Measurements from ENCODE around the gene CHMP3. TPM values are rescaled to one million over a fixed set of nuclear protein-coding genes. Genes with fewer than 3 reads are reported as not detected.
"Not testable (repeated sequence)": the region's sequence is repeated elsewhere in the genome, so short reads cannot be mapped to it uniquely, and the experiment has no call there.

The CHMP3 gene
- total and polyA plus RNA-seq, 2 donors from 2014 or later, result 123 to 162 TPM

GRCh38 chr2:86499326-86499725, 63.9 kb downstream of the CHMP3 start:
- no peak for TF ChIP-seq CTCF (IDR thresholded peaks at IDR 0.05; ENCODE audit: borderline replicate concordance, extremely low read depth, insufficient read depth)
- H3K4me1 ChIP-seq (ENCODE audit: control insufficient read depth in 2 of 3, insufficient read depth in 2 of 3, low read depth in 1 of 3, low read length in 3 of 3), result no peaks in the 10 kb centered on the region
- H3K27ac ChIP-seq (ENCODE audit: low read depth in 2 of 2, low read length in 2 of 2), result no peak overlapping the region
- H3K4me3 ChIP-seq (ENCODE audit: low read length in 3 of 3), result no peak overlapping the region
- DNase-seq (no peak), FAIRE-seq (no peak)
- H3K9ac ChIP-seq (ENCODE audit: low read length in 3 of 3), result no peak overlapping the region
- H3K36me3 ChIP-seq (ENCODE audit: control insufficient read depth in 2 of 3, insufficient read depth in 3 of 3, low read length in 3 of 3), result peaks cover 2 to 19% (median 9%) of the 10 kb centered on the region in 3 donors
- H3K27me3 ChIP-seq (ENCODE audit: control insufficient read depth, insufficient read depth, low read length), result no peaks in the 10 kb centered on the region
- no peaks in the 10 kb centered on the region for H3K9me3 ChIP-seq (ENCODE audit: control insufficient read depth in 2 of 3, insufficient read depth in 1 of 3, low read length in 3 of 3)
- intact Hi-C loops (cut with DNase I), result no loop called here

GRCh38 chr2:86498468-86499260, 64.6 kb downstream of the CHMP3 start:
- Histone ChIP-seq H3K27me3 (ENCODE audit: control insufficient read depth, insufficient read depth, low read length) (no peaks in the 10 kb centered on the region), H3K27ac (ENCODE audit: low read depth in 2 of 2, low read length in 2 of 2) (no peak overlapping the region), H3K4me1 (ENCODE audit: control insufficient read depth in 2 of 3, insufficient read depth in 2 of 3, low read depth in 1 of 3, low read length in 3 of 3) (no peaks in the 10 kb centered on the region), H3K4me3 (ENCODE audit: low read length in 3 of 3) (no peak overlapping the region), H3K36me3 (ENCODE audit: control insufficient read depth in 2 of 3, insufficient read depth in 3 of 3, low read length in 3 of 3) (peaks cover 4 to 20% (median 10%) of the 10 kb centered on the region in 3 donors), H3K9ac (ENCODE audit: low read length in 3 of 3) (no peak overlapping the region), H3K9me3 (ENCODE audit: control insufficient read depth in 2 of 3, insufficient read depth in 1 of 3, low read length in 3 of 3) (no peaks in the 10 kb centered on the region)
- intact Hi-C loops (cut with DNase I), result no loop called here
- DNase-seq (no peak), FAIRE-seq (no peak)
- no peak for TF ChIP-seq CTCF (IDR thresholded peaks at IDR 0.05; ENCODE audit: borderline replicate concordance, extremely low read depth, insufficient read depth)

- H3K9me3 ChIP-seq (ENCODE audit: control insufficient read depth in 2 of 3, insufficient read depth in 1 of 3, low read length in 3 of 3); intact Hi-C loops (cut with DNase I); H3K4me3 ChIP-seq (ENCODE audit: low read length in 3 of 3); H3K27ac ChIP-seq (ENCODE audit: low read depth in 2 of 2, low read length in 2 of 2); FAIRE-seq; H3K4me1 ChIP-seq (ENCODE audit: control insufficient read depth in 2 of 3, insufficient read depth in 2 of 3, low read depth in 1 of 3, low read length in 3 of 3); H3K9ac ChIP-seq (ENCODE audit: low read length in 3 of 3); DNase-seq; H3K27me3 ChIP-seq (ENCODE audit: control insufficient read depth, insufficient read depth, low read length): not testable (repeated sequence)
- peaks cover 5 to 43% (median 12%) of the 10 kb centered on the region in 3 donors for H3K36me3 ChIP-seq (ENCODE audit: control insufficient read depth in 2 of 3, insufficient read depth in 3 of 3, low read length in 3 of 3)
Observed at GRCh38 chr2:86496391-86496790, 66.9 kb downstream of the CHMP3 start.

GRCh38 chr2:86492048-86492453, 71.2 kb downstream of the CHMP3 start:
- FAIRE-seq (no peak), DNase-seq (no peak)
- H3K36me3 ChIP-seq (ENCODE audit: control insufficient read depth in 2 of 3, insufficient read depth in 3 of 3, low read length in 3 of 3), result peaks cover 6 to 68% (median 42%) of the 10 kb centered on the region in 3 donors
- H3K9ac ChIP-seq (ENCODE audit: low read length in 3 of 3), result no peak overlapping the region
- TF ChIP-seq CTCF (IDR thresholded peaks at IDR 0.05; ENCODE audit: borderline replicate concordance, extremely low read depth, insufficient read depth), result no peak
- H3K27ac ChIP-seq (ENCODE audit: low read depth in 2 of 2, low read length in 2 of 2), result no peak overlapping the region
- no peaks in the 10 kb centered on the region for H3K27me3 ChIP-seq (ENCODE audit: control insufficient read depth, insufficient read depth, low read length)
- H3K4me1 ChIP-seq (ENCODE audit: control insufficient read depth in 2 of 3, insufficient read depth in 2 of 3, low read depth in 1 of 3, low read length in 3 of 3), result no peaks in the 10 kb centered on the region
- H3K9me3 ChIP-seq (ENCODE audit: control insufficient read depth in 2 of 3, insufficient read depth in 1 of 3, low read length in 3 of 3), result no peaks in the 10 kb centered on the region
- intact Hi-C loops (cut with DNase I), result no loop called here
- no peak overlapping the region for H3K4me3 ChIP-seq (ENCODE audit: low read length in 3 of 3)

All from kidney (tissue), 14 donors.